Activated naive CD4-positive, alpha-beta T cell treated with anti-CD3 and anti-CD28 coated beads for 36 hours (primary cell): ENCODE data around the gene SPEF2. TPM values are rescaled to one million over a fixed set of nuclear protein-coding genes. Genes with fewer than 3 reads are reported as not detected.

Experiments used
- CTCF ChIA-PET: fragments of 350-600 bp; sonication (Branson Sonifier 250); formaldehyde crosslinking; loops from one replicate; lab custom pipeline; 2021; ENCODE audit warnings: antibody characterized with exemption; lab: Charles Lee
- DNase-seq: peaks from one replicate; pipeline ENCODE4 v3.0.0-alpha.2; 2020
- H3K27ac Mint-ChIP-seq: one replicate; pipeline ENCODE4 v1.8.0; 2021; ENCODE audit warnings: mild to moderate bottlenecking, mixed read lengths
- H3K27me3 Mint-ChIP-seq: one replicate; pipeline ENCODE4 v1.8.0; 2021; ENCODE audit warnings: low read depth, mixed read lengths
- H3K36me3 Mint-ChIP-seq: one replicate; pipeline ENCODE4 v1.8.0; 2021; ENCODE audit warnings: low read depth, mixed read lengths
- H3K4me1 Mint-ChIP-seq: one replicate; pipeline ENCODE4 v1.8.0; 2021; ENCODE audit warnings: low read depth, mixed read lengths
- H3K4me3 Mint-ChIP-seq: one replicate; pipeline ENCODE4 v1.8.0; 2021; ENCODE audit warnings: mild to moderate bottlenecking, moderate library complexity, mixed read lengths
- H3K9me3 Mint-ChIP-seq: one replicate; pipeline ENCODE4 v1.8.0; 2021; ENCODE audit warnings: mixed read lengths
- intact Hi-C: fragments of 100-400 bp; cut with micrococcal nuclease; formaldehyde crosslinking; loops from one replicate; pipeline ENCODE4 v1.15.1; 2023
- total RNA-seq, 2 experiments: library from RNA; stranded (reverse); gene quantifications; one replicate each; pipeline ENCODE4 v1.2.3, GENCODE V29; 2021

The SPEF2 gene
- total RNA-seq, 2 experiments from 2014 or later = 6.5 to 6.6 TPM

GRCh38 chr5:35813521-35813920 lies 195.9 kb downstream of the SPEF2 start:
- peaks cover 1% of the 10 kb centered on the region for H3K36me3 Mint-ChIP-seq
- H3K9me3 Mint-ChIP-seq = no peaks in the 10 kb centered on the region
- CTCF ChIA-PET = interaction anchor here (0.7 to 6.0 kb wide), 14 partner anchors 9 to 111 kb away, joined by 3 to 58 read pairs (median 6); partner anchors contain the start of gene IL7R
- intact Hi-C loops = loop anchor here (5.0 kb wide), 1 partner anchor 429 kb away; the partner anchor contains the start of gene NADK2
- H3K4me1 Mint-ChIP-seq = peaks cover 43% of the 10 kb centered on the region
- H3K27ac Mint-ChIP-seq = peak overlapping the region; percentile 67
- H3K27me3 Mint-ChIP-seq = no peaks in the 10 kb centered on the region
- DNase-seq = no peak
- no peak overlapping the region for H3K4me3 Mint-ChIP-seq

- intact Hi-C loops = loop anchor here (1.0 kb wide), 4 partner anchors 30 to 109 kb away; partner anchors contain the start of gene IL7R
- CTCF ChIA-PET = interaction anchor here (0.7 to 1.2 kb wide), 4 partner anchors 16 to 39 kb away, joined by 3 to 5 read pairs (median 4); no protein-coding TSS in a partner anchor
- Mint-ChIP-seq H3K4me1 (peaks cover 45% of the 10 kb centered on the region), H3K27me3 (no peaks in the 10 kb centered on the region), H3K27ac (no peak overlapping the region), H3K36me3 (peaks cover 1% of the 10 kb centered on the region), H3K4me3 (no peak overlapping the region), H3K9me3 (no peaks in the 10 kb centered on the region)
- peak; percentile 76 for DNase-seq
Measured at GRCh38 chr5:35815089-35815936, 197.7 kb downstream of the SPEF2 start.

- intact Hi-C loops = loop anchor here (1.0 kb wide), 1 partner anchor 15 kb away; no protein-coding TSS in a partner anchor
- peaks cover 3% of the 10 kb centered on the region for H3K9me3 Mint-ChIP-seq
- peaks cover 47% of the 10 kb centered on the region for H3K4me1 Mint-ChIP-seq
- H3K4me3 Mint-ChIP-seq = no peak overlapping the region
- CTCF ChIA-PET = interaction anchor here (0.7 to 1.6 kb wide), 7 partner anchors 10 to 148 kb away, joined by 3 to 7 read pairs (median 3); no protein-coding TSS in a partner anchor
- H3K36me3 Mint-ChIP-seq = peaks cover 4% of the 10 kb centered on the region
- H3K27me3 Mint-ChIP-seq = no peaks in the 10 kb centered on the region
- DNase-seq = no peak
- H3K27ac Mint-ChIP-seq = no peak overlapping the region
Measured at GRCh38 chr5:35816881-35817521, 199.3 kb downstream of the SPEF2 start.

- Mint-ChIP-seq H3K4me3 (no peak overlapping the region), H3K4me1 (peaks cover 60% of the 10 kb centered on the region), H3K27ac (peak overlapping the region; percentile 62), H3K9me3 (peaks cover 3% of the 10 kb centered on the region), H3K36me3 (peaks cover 4% of the 10 kb centered on the region), H3K27me3 (no peaks in the 10 kb centered on the region)
- intact Hi-C loops = no loop called here
- CTCF ChIA-PET = interaction anchor here (1.1 to 8.6 kb wide), 4 partner anchors 16 to 40 kb away, joined by 3 to 56 read pairs (median 4); no protein-coding TSS in a partner anchor
- DNase-seq = no peak
Measured at GRCh38 chr5:35819026-35819425, 201.4 kb downstream of the SPEF2 start.

- no peak overlapping the region for H3K4me3 Mint-ChIP-seq
- H3K27ac Mint-ChIP-seq = peak overlapping the region; percentile 95
- intact Hi-C loops = no loop called here
- no peaks in the 10 kb centered on the region for H3K27me3 Mint-ChIP-seq
- peaks cover 60% of the 10 kb centered on the region for H3K4me1 Mint-ChIP-seq
- no peak for DNase-seq
- CTCF ChIA-PET = interaction anchor here (1.0 to 8.6 kb wide), 11 partner anchors 8 to 106 kb away, joined by 3 to 58 read pairs (median 5); partner anchors contain the start of gene IL7R
- peaks cover 3% of the 10 kb centered on the region for H3K9me3 Mint-ChIP-seq
- peaks cover 4% of the 10 kb centered on the region for H3K36me3 Mint-ChIP-seq
Measured at GRCh38 chr5:35819668-35820067, 202.0 kb downstream of the SPEF2 start.

- peaks cover 3% of the 10 kb centered on the region for H3K9me3 Mint-ChIP-seq
- H3K4me1 Mint-ChIP-seq = peaks cover 69% of the 10 kb centered on the region
- CTCF ChIA-PET = interaction anchor here (0.8 to 8.6 kb wide), 13 partner anchors 9 to 105 kb away, joined by 3 to 58 read pairs (median 7); partner anchors contain the start of gene IL7R
- H3K27ac Mint-ChIP-seq = peak overlapping the region; percentile 95
- intact Hi-C loops = loop anchor here (1.0 kb wide), 3 partner anchors 26 to 37 kb away; no protein-coding TSS in a partner anchor
- H3K27me3 Mint-ChIP-seq = no peaks in the 10 kb centered on the region
- H3K36me3 Mint-ChIP-seq = peaks cover 6% of the 10 kb centered on the region
- no peak for DNase-seq
- H3K4me3 Mint-ChIP-seq = no peak overlapping the region
Measured at GRCh38 chr5:35820735-35821134, 203.1 kb downstream of the SPEF2 start.

- intact Hi-C loops = loop anchor here (1.0 kb wide), 3 partner anchors 27 to 36 kb away; no protein-coding TSS in a partner anchor
- CTCF ChIA-PET = interaction anchor here (0.8 to 8.6 kb wide), 16 partner anchors 9 to 170 kb away, joined by 3 to 58 read pairs (median 6); partner anchors contain the start of gene IL7R
- no peak overlapping the region for H3K4me3 Mint-ChIP-seq
- peaks cover 3% of the 10 kb centered on the region for H3K9me3 Mint-ChIP-seq
- no peaks in the 10 kb centered on the region for H3K27me3 Mint-ChIP-seq
- peaks cover 77% of the 10 kb centered on the region for H3K4me1 Mint-ChIP-seq
- peak overlapping the region; percentile 95 for H3K27ac Mint-ChIP-seq
- DNase-seq = peak; percentile 61
- peaks cover 6% of the 10 kb centered on the region for H3K36me3 Mint-ChIP-seq
Measured at GRCh38 chr5:35821513-35821912, 203.8 kb downstream of the SPEF2 start.

GRCh38 chr5:35822511-35822910 lies 204.8 kb downstream of the SPEF2 start:
- peaks cover 6% of the 10 kb centered on the region for H3K36me3 Mint-ChIP-seq
- peak overlapping the region; percentile 30 for H3K4me3 Mint-ChIP-seq
- intact Hi-C loops = loop anchor here (1.0 kb wide), 1 partner anchor 10 kb away; no protein-coding TSS in a partner anchor
- H3K27me3 Mint-ChIP-seq = no peaks in the 10 kb centered on the region
- peak overlapping the region; percentile 95 for H3K27ac Mint-ChIP-seq
- peaks cover 87% of the 10 kb centered on the region for H3K4me1 Mint-ChIP-seq
- CTCF ChIA-PET = interaction anchor here (0.6 to 8.6 kb wide), 22 partner anchors 8 to 1514 kb away, joined by 3 to 58 read pairs (median 4); partner anchors contain the start of gene IL7R
- DNase-seq = peak; percentile 56
- H3K9me3 Mint-ChIP-seq = peaks cover 3% of the 10 kb centered on the region

GRCh38 chr5:35823347-35824098 lies 205.9 kb downstream of the SPEF2 start:
- no peak overlapping the region for H3K4me3 Mint-ChIP-seq
- H3K36me3 Mint-ChIP-seq = peaks cover 6% of the 10 kb centered on the region
- H3K27ac Mint-ChIP-seq = peak overlapping the region; percentile 95
- peaks cover 3% of the 10 kb centered on the region for H3K9me3 Mint-ChIP-seq
- no peaks in the 10 kb centered on the region for H3K27me3 Mint-ChIP-seq
- CTCF ChIA-PET = interaction anchor here (0.6 to 8.6 kb wide), 20 partner anchors 10 to 925 kb away, joined by 3 to 58 read pairs (median 4); partner anchors contain the start of gene IL7R
- DNase-seq = no peak
- H3K4me1 Mint-ChIP-seq = peaks cover 97% of the 10 kb centered on the region
- intact Hi-C loops = no loop called here

GRCh38 chr5:35826056-35826455 lies 208.4 kb downstream of the SPEF2 start:
- no peak for DNase-seq
- intact Hi-C loops = no loop called here
- H3K4me3 Mint-ChIP-seq = peak overlapping the region; percentile 42
- CTCF ChIA-PET = interaction anchor here (0.8 to 8.6 kb wide), 7 partner anchors 13 to 175 kb away, joined by 3 to 58 read pairs (median 6); no protein-coding TSS in a partner anchor
- peaks cover 2% of the 10 kb centered on the region for H3K36me3 Mint-ChIP-seq
- peaks cover 95% of the 10 kb centered on the region for H3K4me1 Mint-ChIP-seq
- peaks cover 2% of the 10 kb centered on the region for H3K9me3 Mint-ChIP-seq
- H3K27ac Mint-ChIP-seq = peak overlapping the region; percentile 95
- no peaks in the 10 kb centered on the region for H3K27me3 Mint-ChIP-seq

- CTCF ChIA-PET = interaction anchor here (0.8 to 8.6 kb wide), 7 partner anchors 9 to 98 kb away, joined by 3 to 56 read pairs (median 4); no protein-coding TSS in a partner anchor
- intact Hi-C loops = no loop called here
- H3K9me3 Mint-ChIP-seq = no peaks in the 10 kb centered on the region
Measured at GRCh38 chr5:35826554-35826953, 208.9 kb downstream of the SPEF2 start.

More at GRCh38 chr5:35826554-35826953, 208.9 kb downstream of the SPEF2 start:
- no peak for DNase-seq
- H3K36me3 Mint-ChIP-seq = peaks cover 2% of the 10 kb centered on the region
- H3K4me1 Mint-ChIP-seq = peaks cover 96% of the 10 kb centered on the region
- H3K27ac Mint-ChIP-seq = peak overlapping the region; percentile 95
- H3K4me3 Mint-ChIP-seq = peak overlapping the region; percentile 42
- H3K27me3 Mint-ChIP-seq = no peaks in the 10 kb centered on the region
